Cortex of kidney (tissue), 1 donor: Measurements from ENCODE around the gene UBTD2.

Experiments
- DNase-seq: peaks from one replicate; lab custom pipeline; 2025; lab: John Stamatoyannopoulos, UW

UBTD2 gene

GRCh38 chr5:172171118-172171517 is 112.4 kb downstream of the UBTD2 start:
- no peak for DNase-seq

DNA sequence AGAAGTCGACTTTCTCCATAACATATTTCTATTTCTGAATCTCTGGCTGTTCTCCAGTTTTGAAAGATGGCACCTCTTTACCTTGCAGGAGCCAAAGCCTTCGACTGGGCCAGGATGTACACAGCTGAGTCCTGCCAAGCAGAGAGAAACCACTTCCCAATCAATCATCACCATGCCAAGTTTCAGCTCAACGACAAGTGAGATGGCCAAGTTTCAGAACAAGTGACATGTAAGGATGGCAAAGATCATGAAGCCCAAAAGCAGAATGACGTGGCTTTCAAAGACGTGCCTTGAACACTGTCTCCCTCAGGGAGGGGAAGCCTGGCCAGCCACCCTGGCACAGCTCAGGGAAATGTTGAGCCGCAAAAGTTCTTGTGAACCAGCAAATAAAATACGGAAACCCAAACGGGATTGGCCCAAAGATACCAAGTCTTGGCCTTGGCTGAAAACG is 113.3 kb downstream of the UBTD2 start:
- no peak for DNase-seq

GRCh38 chr5:172169216-172169615 is 114.3 kb downstream of the UBTD2 start:
- DNase-seq, result no peak

DNA sequence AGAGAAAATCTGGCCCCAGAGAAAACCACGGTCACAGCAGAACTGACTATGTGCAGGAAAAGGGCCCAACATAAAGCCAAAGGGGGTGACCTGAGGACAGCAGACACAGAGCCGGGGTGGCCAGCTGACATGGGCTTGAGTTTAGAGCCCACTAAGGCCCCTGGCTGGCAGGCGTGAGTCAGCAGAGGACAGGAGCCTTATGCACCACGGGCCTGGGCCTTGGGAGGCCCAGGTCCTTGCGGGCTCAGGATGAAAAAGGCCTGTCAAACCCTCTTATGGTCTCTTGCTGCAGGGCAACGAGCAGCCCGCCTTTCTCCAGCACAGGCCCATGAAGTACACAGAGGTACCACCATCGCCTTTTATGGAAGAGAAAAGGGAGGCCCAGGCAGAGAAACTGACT is 115.3 kb downstream of the UBTD2 start:
- DNase-seq, result no peak

DNA sequence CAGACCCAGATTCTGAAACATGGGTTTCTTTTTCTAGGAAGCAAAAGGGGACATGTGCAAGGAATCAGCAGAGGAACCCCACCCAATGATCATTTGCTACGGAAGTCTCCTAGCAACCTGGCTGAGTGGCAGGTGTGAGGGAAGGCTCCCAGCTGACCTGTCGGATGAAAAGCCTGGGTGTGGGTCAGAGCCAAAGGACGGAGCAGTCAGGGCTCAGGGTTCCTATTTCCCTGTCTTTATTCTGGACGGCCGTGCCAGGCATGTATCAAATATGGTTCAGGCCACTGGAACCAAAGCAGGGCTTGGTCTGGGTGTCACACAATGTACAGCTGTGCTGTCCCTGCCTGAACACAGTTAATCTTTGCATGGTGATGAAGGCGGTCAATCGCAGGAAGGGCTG is 115.7 kb downstream of the UBTD2 start:
- DNase-seq, result no peak

DNA sequence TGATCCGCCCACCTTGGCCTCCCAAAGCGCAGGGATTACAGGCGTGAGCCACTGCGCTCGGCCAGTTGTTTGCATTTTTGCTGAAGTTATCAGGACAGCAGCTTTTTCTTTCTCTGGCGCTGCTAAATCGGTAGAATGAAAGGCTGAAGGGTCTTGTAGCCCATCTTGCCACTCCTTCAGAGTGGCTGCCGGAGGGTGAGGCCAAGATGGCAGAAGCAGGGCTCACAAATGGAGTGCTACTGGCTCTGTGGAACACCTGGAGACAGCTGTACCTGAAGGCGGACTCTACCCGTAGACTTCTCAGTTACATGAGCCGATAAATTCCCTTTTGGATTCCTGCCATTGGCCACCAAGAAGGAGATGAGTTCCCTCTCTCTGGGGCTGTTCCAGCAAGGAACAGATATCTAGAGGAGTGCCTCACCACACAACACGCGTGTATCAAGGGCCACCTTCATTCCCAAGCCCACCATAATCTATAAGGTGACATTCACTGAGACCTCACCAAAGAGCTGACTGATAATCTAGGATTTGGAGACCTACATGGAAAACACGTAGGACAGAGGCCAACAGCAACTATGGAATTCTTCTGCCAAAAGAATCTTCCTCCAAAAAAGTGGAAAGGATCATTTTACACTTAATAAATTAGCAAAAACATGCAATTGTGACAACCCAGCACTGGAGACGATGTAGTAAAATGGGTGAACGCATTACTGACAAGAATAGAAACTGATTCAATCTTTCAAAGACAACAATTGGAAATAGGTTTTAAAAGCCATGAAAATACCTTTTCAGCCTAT is 117.3 kb downstream of the UBTD2 start:
- DNase-seq, result no peak

GRCh38 chr5:172165465-172165864 is 118.1 kb downstream of the UBTD2 start:
- DNase-seq, result no peak

DNA sequence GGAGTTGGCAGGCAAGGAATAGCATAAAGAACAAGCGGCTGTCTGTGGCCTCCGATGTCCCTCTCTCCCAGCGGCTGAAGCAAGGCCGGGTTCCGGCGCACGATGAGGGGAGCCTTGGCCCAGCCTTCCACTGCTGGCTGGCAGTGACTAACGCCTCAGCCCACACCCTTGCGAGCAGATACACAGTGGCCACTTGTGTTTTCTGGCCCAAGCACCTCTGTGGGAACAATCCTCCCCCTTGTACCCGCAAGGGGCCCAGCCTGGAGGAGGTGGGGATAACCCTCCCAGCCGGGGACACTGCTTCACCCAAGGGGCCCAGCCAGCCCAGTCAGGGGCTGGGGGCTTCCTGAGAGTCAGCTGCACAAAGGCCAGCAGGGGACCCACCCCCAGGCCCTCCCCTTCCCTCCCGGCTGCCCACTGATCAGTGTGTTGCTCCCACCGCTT is 118.8 kb downstream of the UBTD2 start:
- no peak for DNase-seq

- DNase-seq, result no peak
Observed at GRCh38 chr5:172163346-172163745, 120.2 kb downstream of the UBTD2 start.

DNA sequence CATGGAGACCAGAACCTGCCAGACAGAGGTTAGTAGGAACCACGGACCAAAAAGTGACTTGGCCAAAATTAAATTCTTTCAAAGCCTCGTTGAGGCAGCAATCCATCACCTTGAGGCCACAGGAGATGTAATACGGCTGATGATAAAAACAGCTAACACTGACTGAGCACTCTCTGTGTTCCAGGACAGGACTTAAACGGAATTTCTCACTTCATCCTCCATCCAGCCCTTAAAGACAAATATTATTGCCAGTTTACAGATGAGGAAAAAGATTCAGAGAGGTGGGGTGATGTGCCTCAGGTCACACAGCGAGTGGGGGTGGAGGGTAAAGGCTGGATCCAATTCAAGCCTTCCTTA is 120.6 kb downstream of the UBTD2 start:
- DNase-seq, result no peak

DNA sequence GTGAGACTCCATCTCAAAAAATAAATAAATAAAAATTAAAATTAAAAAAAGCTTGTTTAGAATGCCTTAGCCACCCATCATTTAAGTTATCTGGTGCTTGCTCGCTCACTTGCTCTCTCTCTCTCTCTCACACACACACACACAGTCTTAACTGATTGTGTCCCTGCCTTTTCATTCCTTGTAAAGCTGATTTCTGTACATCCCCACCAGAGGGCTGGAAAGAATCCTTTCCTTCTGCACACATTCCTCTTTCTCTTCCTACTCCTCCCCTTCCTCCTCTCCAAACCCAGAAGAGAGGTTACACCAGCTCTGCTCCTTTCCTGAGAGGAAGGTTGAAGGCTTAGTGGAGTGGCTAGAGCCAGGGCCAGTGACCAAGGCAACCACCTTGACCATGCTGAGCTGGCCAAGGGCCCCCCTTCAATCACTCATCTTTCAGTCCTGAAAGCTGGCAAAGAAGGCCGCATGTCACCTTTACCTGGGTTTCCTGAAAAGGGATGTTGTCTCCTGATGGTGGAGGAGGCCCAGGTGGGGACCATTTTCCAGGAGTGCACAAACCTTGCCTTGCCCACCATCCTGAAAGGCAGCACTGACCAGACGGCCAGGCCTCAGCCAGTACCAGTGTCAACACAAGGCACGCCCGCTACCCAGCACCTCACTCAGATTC is 121.1 kb downstream of the UBTD2 start:
- no peak for DNase-seq

GRCh38 chr5:172160506-172160905 is 123.1 kb downstream of the UBTD2 start:
- no peak for DNase-seq
